OCI-LY7 (cell line): ENCODE results near the gene CHCHD6.

Source experiments
- CTCF ChIP-seq: fragments of 200-600 bp; sonication (generic); conservative IDR thresholded peaks from 2 replicates; pipeline ENCODE4 v1.5.1; 2014; ENCODE audit warnings: mild to moderate bottlenecking, antibody characterized with exemption, low read length, moderate library complexity, mixed read lengths
- EZH2phosphoT487 ChIP-seq: fragments of 200-600 bp; sonication (generic); IDR thresholded peaks from 2 replicates; pipeline ENCODE4 v1.6.1; 2018; ENCODE audit warnings: low read depth, borderline replicate concordance, mild to moderate bottlenecking, mixed run types, antibody characterized with exemption, low read length, moderate library complexity, mixed read lengths

DNA sequence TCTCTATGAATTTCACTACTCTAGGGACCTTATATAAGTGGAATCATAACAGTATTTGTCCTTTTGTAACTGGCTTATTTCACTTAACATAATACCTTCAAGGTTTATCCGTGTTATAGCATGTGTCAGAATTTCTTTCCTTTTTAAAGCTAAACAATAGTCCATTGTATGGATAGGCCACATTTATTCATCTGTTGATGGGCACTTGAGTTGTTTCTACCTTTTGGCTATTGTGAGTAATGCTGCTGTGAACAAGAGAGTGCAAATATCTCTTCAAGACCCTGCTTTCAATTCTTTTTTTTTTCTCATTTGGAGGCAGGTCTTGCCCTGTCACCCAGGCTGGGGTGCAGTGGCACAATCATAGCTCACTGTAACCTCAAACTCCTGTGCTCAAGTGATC lies 56.5 kb downstream of the CHCHD6 start:
- TF ChIP-seq CTCF: no peak
- no peak for TF ChIP-seq EZH2phosphoT487
